ENCODE results near the gene HORMAD2. TPM values are rescaled to one million over a fixed set of nuclear protein-coding genes. Genes with fewer than 3 reads are reported as not detected.

Gene HORMAD2
- polyA plus RNA-seq, 1 of the 3 experiments (the other 2 are of a cell fraction): not detected

DNA sequence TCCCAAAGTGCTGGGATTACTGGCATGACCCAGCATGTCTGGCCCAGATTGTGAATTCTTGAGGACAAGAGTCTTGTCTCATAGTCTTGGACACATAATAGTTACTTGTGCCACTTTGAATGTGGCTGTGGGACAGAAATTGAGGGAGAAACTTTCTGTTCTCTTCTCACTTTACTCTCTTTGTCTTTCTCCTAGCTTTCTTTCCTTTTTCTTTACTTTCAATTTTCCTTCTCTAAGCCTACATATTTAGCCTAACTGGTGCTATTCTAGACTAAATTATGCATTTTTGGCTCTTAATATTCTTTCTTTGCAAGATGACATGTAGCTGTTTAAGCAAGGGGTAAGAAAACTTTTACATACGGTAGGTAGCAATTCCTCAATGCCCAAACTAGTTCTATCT is 33.2 kb downstream of the HORMAD2 start:
- no peak overlapping the region for H3K27ac ChIP-seq (ENCODE audit: low read depth in 2 of 2, low read length in 1 of 2)
- WGBS (ENCODE audit: low lambda C conversion rate): 86% methylated on average over 1 of the region's 1 CpG
- ChIA-PET CTCF (interaction anchor here (1.1 to 2.8 kb wide), 3 partner anchors 25 to 175 kb away, joined by 3 to 12 read pairs (median 3); no protein-coding TSS in a partner anchor), POLR2A (no interaction called here)
- TF ChIP-seq, protein P1, sequence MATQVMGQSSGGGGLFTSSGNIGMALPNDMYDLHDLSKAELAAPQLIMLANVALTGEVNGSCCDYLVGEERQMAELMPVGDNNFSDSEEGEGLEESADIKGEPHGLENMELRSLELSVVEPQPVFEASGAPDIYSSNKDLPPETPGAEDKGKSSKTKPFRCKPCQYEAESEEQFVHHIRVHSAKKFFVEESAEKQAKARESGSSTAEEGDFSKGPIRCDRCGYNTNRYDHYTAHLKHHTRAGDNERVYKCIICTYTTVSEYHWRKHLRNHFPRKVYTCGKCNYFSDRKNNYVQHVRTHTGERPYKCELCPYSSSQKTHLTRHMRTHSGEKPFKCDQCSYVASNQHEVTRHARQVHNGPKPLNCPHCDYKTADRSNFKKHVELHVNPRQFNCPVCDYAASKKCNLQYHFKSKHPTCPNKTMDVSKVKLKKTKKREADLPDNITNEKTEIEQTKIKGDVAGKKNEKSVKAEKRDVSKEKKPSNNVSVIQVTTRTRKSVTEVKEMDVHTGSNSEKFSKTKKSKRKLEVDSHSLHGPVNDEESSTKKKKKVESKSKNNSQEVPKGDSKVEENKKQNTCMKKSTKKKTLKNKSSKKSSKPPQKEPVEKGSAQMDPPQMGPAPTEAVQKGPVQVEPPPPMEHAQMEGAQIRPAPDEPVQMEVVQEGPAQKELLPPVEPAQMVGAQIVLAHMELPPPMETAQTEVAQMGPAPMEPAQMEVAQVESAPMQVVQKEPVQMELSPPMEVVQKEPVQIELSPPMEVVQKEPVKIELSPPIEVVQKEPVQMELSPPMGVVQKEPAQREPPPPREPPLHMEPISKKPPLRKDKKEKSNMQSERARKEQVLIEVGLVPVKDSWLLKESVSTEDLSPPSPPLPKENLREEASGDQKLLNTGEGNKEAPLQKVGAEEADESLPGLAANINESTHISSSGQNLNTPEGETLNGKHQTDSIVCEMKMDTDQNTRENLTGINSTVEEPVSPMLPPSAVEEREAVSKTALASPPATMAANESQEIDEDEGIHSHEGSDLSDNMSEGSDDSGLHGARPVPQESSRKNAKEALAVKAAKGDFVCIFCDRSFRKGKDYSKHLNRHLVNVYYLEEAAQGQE (IDR thresholded peaks at IDR 0.05; ENCODE audit: low read depth, low read length): no peak
- TF ChIP-seq, protein P2, sequence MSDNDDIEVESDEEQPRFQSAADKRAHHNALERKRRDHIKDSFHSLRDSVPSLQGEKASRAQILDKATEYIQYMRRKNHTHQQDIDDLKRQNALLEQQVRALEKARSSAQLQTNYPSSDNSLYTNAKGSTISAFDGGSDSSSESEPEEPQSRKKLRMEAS (IDR thresholded peaks at IDR 0.05; ENCODE audit: low read depth): no peak
- no peak for TF ChIP-seq JUND (IDR thresholded peaks at IDR 0.05)
- TF ChIP-seq GATA2 (CRISPR knock-in tag; IDR thresholded peaks at IDR 0.05): no peak
- TF ChIP-seq EP300 (IDR thresholded peaks at IDR 0.05; ENCODE audit: borderline replicate concordance in 1 of 2, low read depth in 1 of 2, low read length in 1 of 2): no peak
- TF ChIP-seq, protein P3, sequence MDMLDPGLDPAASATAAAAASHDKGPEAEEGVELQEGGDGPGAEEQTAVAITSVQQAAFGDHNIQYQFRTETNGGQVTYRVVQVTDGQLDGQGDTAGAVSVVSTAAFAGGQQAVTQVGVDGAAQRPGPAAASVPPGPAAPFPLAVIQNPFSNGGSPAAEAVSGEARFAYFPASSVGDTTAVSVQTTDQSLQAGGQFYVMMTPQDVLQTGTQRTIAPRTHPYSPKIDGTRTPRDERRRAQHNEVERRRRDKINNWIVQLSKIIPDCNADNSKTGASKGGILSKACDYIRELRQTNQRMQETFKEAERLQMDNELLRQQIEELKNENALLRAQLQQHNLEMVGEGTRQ (IDR thresholded peaks at IDR 0.05; ENCODE audit: borderline replicate concordance, low read depth, low read length): no peak
- no peak for TF ChIP-seq EZH2phosphoT487 (IDR thresholded peaks at IDR 0.05; ENCODE audit: borderline replicate concordance, low read depth)
- no peak for TF ChIP-seq YY1 (IDR thresholded peaks at IDR 0.05; ENCODE audit: low read depth)
- TF ChIP-seq, protein P4, sequence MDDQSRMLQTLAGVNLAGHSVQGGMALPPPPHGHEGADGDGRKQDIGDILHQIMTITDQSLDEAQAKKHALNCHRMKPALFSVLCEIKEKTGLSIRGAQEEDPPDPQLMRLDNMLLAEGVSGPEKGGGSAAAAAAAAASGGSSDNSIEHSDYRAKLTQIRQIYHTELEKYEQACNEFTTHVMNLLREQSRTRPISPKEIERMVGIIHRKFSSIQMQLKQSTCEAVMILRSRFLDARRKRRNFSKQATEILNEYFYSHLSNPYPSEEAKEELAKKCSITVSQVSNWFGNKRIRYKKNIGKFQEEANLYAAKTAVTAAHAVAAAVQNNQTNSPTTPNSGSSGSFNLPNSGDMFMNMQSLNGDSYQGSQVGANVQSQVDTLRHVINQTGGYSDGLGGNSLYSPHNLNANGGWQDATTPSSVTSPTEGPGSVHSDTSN (IDR thresholded peaks at IDR 0.05): no peak
- TF ChIP-seq SMC3 (IDR thresholded peaks at IDR 0.05; ENCODE audit: low read depth, low read length): no peak
- no peak for TF ChIP-seq TCF12 (IDR thresholded peaks at IDR 0.05)
- TF ChIP-seq RAD21 (IDR thresholded peaks at IDR 0.05; ENCODE audit: low read length): no peak
- no peak for TF ChIP-seq RXRA (IDR thresholded peaks at IDR 0.05; ENCODE audit: borderline replicate concordance, low read depth)
- no peak for TF ChIP-seq SIN3A (IDR thresholded peaks at IDR 0.05; ENCODE audit: borderline replicate concordance, low read depth, low read length)
- no peaks in the 10 kb centered on the region; a peak in 2 of 4 replicates for H3K4me1 ChIP-seq (ENCODE audit: control insufficient read depth in 1 of 2, insufficient read depth in 2 of 2, low read depth in 1 of 2, low read length in 1 of 2)
- H3K79me2 ChIP-seq (ENCODE audit: insufficient read depth): no peaks in the 10 kb centered on the region
- no peak overlapping the region for H2AFZ ChIP-seq (ENCODE audit: low read depth)
- no peaks in the 10 kb centered on the region for H3K9me2 ChIP-seq
- no peak for DNase-seq
- H3K27me3 ChIP-seq (ENCODE audit: insufficient read depth): no peaks in the 10 kb centered on the region
- no peaks in the 10 kb centered on the region for H4K20me1 ChIP-seq (ENCODE audit: insufficient read depth)
- no peaks in the 10 kb centered on the region for H3K36me3 ChIP-seq (replicated peaks in 1 of 2; ENCODE audit: control insufficient read depth in 1 of 2, insufficient read depth in 2 of 2, low read length in 1 of 2)
- peaks cover 4% of the 10 kb centered on the region for H3F3A ChIP-seq (replicated peaks; ENCODE audit: insufficient read depth)
- H3K4me2 ChIP-seq: no peak overlapping the region
- no peak overlapping the region for H3K4me3 ChIP-seq (ENCODE audit: low read depth in 2 of 2, low read length in 1 of 2)
- H3K9me3 ChIP-seq: no peaks in the 10 kb centered on the region
- no peak overlapping the region for H3K9ac ChIP-seq
